GM12892 (cell line): ENCODE measurements around the gene LRIG3.

Experiments used
- POLR2A ChIP-seq: IDR thresholded peaks from 2 replicates; pipeline ENCODE4 v1.6.1; 2011; ENCODE audit warnings: low read depth, low read length, control low read depth
- POLR2AphosphoS5 ChIP-seq: IDR thresholded peaks from 2 replicates; pipeline ENCODE4 v1.6.1; 2011; ENCODE audit warnings: low read depth, low read length, control low read depth
- TAF1 ChIP-seq: IDR thresholded peaks from 2 replicates; pipeline ENCODE4 v1.6.1; 2011; ENCODE audit warnings: low read depth, mild to moderate bottlenecking, control low read depth, low read length, borderline replicate concordance

DNA sequence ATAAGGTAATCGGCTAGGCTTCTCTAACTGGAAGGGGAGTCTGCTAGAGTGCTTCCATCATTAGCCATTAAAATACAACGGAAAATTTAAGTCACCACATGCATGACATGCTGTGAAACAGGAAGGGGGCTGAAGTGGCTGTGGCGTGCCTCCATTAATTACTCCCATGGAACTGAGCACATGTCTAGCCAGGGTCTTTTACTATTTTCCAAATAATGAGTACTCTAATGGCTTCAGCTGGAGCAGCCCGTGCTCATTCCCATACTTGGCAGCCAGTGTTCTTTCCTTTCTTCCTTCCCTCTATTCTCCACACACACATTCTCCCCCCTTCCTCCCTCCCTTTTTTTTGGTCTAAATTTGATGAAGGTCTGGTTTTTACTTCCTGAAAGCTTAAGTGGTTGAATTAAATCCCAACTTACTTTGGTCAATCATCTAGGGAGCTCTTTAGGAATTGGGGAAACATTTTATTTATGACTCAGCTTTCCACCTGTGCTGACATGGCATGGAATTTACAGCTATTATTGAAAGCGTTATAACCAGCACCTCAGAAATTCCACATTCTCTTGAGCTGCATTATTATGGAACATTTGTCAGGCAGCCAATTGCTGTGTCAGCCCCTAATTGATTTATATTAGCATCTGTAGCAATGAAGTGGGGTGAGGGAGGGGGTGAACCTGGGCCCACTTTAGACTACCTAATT lies 72.3 kb downstream of the LRIG3 start:
- TF ChIP-seq POLR2AphosphoS5 (no peak), POLR2A (no peak), TAF1 (no peak)
